RPMI7951 (cell line): ENCODE results near the gene CAMK2B. TPM values are rescaled to one million over a fixed set of nuclear protein-coding genes. Genes with fewer than 3 reads are reported as not detected.
A peak's percentile ranks its signal among the peaks of the same experiment; 100 is the strongest.

Source experiments
- DNase-seq: peaks from one replicate; pipeline ENCODE4 v3.0.0-alpha.2; 2012; ENCODE audit warnings: low read depth
- total RNA-seq: library from RNA; depleted of rRNA; stranded (reverse); fragments of >200 nt; shearing (Covaris generic); gene quantifications from 2 replicates; pipeline ENCODE4 v1.2.3, GENCODE V29; 2014; rRNA removed

CAMK2B gene
- 10.9 and 19.6 TPM in 2 replicates for total RNA-seq

DNA sequence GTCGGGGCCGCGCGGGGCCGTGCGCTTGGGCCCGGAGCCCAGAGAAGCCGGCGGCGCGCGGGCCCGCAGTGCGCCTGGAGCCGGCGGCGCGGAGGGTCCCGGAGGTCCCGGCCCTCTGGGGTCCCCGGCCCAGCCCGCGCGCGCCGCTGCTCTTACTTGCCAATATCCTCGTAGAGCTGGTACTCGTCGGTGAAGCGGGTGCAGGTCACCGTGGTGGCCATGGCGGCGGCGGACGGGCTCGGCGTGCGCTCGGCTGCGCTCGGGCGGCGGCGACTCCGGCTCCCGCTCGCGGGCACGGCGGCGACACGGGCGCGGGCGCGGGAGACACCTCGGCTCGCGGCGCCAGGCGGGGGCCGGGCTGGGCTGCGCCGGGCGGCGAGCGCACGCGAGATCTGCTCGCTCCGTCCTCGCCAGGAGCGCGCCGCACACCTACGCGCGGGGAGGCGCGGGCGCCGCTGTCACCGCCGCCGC lies at the start of gene CAMK2B:
Gene CAMK2B, minus strand, starts transcription at position 394 of the 471 bp plus-strand sequence. Its CDS starts 173 bp downstream, at position 221.
- no peak for DNase-seq

- DNase-seq = no peak
These were observed 48.8 kb upstream of the CAMK2B start for GRCh38 chr7:44374007-44374763.

- no peak for DNase-seq
These were observed 48.0 kb upstream of the CAMK2B start for GRCh38 chr7:44373418-44373740.

- DNase-seq = no peak
These were observed 47.4 kb upstream of the CAMK2B start for GRCh38 chr7:44372560-44373417.

GRCh38 chr7:44368885-44369284 lies 43.5 kb upstream of the CAMK2B start:
- DNase-seq = peak; percentile 73

DNA sequence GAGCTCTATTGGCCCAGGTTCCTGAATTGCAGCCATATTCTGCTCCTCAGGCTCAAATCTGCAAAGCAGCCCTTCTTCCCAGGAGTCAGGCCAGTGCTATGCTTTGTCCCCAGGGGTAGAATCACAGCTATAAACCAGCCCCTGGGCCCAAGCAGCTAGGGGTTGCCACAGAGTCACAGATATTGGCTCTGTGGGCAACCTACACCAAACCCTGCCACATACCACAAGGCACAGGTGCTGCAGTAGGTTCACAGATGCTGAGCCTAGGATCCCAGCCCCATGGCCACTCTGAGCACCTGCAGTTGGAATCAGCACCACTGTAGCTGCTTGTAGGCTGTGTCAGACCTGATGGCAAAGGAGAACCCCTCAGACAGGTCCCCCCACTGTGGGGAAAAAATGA lies 43.1 kb upstream of the CAMK2B start:
- no peak for DNase-seq

DNA sequence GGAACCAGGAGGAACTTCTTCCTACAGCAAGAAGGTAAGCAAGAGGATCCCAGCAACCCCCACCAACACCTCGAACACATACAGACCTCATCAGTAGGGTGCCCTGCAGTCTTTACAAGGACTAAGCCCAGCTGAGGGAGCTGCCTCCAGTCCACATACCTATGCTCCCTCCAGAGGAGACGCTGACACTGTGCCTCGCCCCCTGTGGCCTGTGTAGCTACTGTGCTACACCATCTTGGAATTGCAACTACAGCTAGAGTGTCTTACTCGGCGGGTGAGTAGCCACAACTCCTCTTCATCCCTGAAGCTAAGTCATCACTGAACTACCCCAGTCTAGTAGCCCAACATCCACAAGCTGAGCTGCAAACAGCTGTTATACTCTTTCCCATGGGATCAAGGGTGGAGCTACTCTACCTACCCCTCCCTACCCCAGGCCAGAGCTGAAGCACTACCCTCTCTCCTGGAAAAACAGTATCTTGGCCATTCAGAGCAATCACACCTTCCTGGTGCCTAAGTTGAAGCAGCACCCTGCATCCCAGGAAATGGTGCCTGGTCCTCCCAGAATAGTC lies 42.2 kb upstream of the CAMK2B start:
- DNase-seq = no peak

DNA sequence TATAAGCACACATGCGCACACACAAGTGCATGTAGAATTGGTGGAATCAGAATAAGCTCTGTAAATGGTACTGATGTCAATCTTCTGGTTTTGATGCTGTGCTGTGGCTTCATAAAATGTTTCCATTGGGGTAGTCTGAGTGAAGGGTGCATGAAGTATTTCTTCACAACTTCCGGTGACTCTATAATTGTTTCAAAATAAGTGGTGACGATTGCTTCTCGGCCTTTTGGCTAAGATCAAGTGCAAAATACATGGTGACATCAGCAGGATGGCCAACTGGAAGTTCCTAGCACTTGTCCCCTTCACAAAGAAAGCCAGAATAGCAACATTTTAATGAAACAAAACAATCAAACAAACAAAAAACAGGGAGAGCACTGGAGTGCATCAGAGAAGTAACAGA lies 41.6 kb upstream of the CAMK2B start:
- DNase-seq = no peak

DNA sequence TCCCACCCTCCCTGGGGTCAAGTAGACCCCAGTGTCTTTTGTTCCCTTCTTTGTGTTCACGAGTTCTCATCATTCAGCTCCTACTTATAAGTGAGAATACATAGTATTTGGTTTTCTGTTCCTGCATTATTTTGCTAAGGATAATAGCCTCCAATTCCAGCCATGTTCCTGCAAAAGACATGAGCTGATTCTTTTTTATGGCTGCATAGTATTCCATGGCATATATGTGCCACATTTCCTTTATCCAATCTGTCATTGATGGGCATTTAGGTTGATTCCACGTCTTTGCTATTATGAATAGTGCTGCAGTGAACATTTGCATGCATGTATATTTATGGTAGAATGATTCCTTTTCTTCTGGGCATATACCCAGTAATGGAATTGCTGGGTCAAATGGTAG lies 28.3 kb upstream of the CAMK2B start:
- DNase-seq = no peak

DNA sequence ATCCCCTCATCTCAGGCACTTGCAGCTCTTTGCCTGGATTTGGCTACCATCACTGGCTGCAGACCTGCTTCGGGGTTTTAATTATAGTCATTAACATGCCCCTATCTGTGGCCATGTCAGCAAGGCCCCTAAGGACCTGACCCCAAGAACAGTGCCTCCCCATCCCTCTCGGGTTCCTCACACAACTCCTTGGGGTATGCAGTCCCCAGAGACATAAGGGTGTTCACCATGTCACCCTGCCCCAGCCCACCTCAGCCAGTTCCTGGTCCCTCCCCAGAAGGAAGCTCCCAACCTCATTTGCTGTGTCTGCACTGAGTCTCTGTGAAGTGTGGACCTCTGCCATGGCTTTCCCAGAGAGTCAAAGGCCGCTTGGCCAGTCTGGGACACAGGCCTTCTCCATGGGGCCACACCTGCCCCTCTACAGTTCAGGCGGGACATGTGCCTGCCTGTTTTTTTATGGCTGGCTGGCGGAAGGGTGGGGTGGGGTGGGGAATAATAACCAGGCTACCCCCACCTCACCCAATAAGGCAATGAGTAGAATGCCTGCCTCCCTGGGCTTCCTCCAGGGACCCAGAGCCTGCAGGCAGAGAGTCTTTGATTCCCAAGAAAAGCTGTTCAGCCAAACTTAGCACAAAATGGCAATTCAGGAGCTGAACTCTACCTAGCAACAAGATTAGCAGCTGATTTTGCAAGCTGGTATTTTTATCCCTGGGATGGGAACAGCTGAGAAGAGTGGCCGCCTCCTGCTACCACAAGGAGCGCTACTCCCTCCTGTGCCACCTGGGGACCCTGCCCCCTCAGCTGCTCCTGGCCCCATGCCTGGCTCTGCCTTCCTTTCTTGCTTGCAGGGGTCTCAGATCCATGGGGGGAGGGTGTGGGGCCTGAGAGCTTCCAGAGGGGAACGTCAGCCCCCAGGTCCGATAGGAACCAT lies 23.7 kb upstream of the CAMK2B start:
- DNase-seq = no peak

- peak; percentile 69 for DNase-seq
These were observed 22.9 kb upstream of the CAMK2B start for GRCh38 chr7:44348300-44348699.

DNA sequence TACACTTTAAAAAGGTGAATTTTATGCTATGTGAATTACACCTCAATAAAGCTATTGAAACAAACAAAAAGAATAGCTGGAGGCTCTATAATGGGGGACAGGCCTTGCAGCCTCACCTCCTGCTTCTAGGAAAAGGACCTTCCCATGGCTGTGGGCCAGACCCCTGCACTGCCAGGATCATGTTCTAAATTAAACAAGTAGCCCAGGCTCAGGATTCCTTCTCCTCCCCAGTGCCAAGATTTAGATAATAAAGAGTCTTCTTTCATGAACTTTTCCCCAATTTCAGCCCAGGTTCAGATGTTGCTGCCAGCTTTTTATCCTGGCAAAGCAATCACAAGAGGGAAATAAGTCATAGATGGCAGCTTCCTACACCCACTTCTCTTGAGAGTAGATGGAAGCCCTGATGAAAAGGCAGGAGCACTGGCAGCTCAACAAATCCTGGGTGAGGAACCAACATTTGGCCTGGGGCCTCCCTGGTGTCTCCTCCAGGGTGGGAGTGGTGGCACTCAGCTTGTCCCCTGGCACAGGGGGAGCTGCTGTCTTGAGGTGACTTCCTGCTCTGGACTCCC lies 22.2 kb upstream of the CAMK2B start:
- no peak for DNase-seq

GRCh38 chr7:44346063-44346462 lies 20.7 kb upstream of the CAMK2B start:
- DNase-seq = no peak

- DNase-seq = no peak
These were observed 16.0 kb upstream of the CAMK2B start for GRCh38 chr7:44341401-44341800.

- no peak for DNase-seq
These were observed 13.2 kb upstream of the CAMK2B start for GRCh38 chr7:44338600-44338999.

GRCh38 chr7:44336491-44336890 lies 11.1 kb upstream of the CAMK2B start:
- DNase-seq = no peak

DNA sequence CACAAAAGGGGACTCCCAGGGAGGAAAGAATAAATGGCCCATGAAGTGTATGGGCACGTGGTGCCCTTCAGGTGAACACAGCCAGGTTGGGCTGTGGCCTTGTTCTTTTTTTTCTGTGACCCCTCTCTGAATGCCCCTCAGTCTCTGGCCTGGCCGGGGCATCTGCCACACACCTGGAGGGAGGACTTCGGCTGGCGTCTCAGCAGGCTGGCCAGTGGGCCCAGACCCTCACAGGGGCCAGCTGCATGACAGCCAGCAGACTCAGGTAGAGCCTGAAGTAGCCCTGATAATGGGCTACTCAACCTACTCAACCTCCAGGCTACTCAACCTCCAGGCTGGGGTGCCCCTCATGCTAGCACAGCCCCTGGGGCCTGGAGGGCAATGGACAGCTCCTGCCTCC lies 9.8 kb upstream of the CAMK2B start:
- DNase-seq = no peak

- DNase-seq = no peak
These were observed 9.3 kb upstream of the CAMK2B start for GRCh38 chr7:44334734-44335097.

GRCh38 chr7:44333911-44334733 lies 8.7 kb upstream of the CAMK2B start:
- peak; percentile 83 for DNase-seq

DNA sequence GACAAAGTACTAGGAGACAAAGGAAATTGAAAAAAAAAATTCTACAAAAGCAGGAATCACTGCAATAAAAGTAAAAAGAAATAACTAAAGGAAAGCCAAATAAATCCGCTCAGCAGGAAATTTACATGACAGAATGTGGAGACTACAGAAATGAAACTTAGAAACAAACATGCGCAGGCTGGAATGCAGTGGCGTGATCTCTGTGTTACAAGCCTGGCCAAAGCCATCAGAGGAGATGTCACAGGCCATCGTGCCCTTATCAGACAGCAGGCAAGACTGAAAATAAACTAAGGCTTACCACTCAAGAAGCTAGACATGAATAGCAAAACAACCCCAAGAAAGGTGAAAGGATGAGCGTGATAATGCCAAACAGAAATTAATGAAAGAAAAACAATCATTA lies 6.3 kb upstream of the CAMK2B start:
- DNase-seq = no peak
